HCT116 (cell line): ENCODE measurements around the gene FRMPD4. TPM values are rescaled to one million over a fixed set of nuclear protein-coding genes. Genes with fewer than 3 reads are reported as not detected.

Experiments
- ATAC-seq: fragments of 200-7000 bp; cut with Tn5 transposase; 2 replicates; pipeline ENCODE4 v1.9.1; 2020; ENCODE audit warnings: mild to moderate bottlenecking, moderate library complexity
- BruUV-seq: library from RNA; stranded (reverse); fragments of 400-500 nt; replicated peaks from 2 replicates; lab custom pipeline; 2021; lab: Mats Ljungman, UMichigan
- CTCF ChIA-PET: fragments of 300-600 bp; sonication (Branson Sonifier 250); formaldehyde crosslinking; loops from one replicate; lab custom pipeline; 2021; ENCODE audit warnings: antibody characterized with exemption; lab: Charles Lee
- POLR2A ChIA-PET: fragments of 300-600, 350-600 bp; sonication (Branson Sonifier 250); formaldehyde crosslinking; loops from one replicate; lab custom pipeline; 2021; ENCODE audit warnings: antibody characterized with exemption; lab: Charles Lee
- RAD21 ChIA-PET, 2 experiments: fragments of 300-600 bp; sonication (Branson Sonifier 250); formaldehyde crosslinking; loops; one replicate each; lab custom pipeline; 2023; ENCODE audit warnings: low total read pairs in 2 of 2; ENCODE audit not compliant: uncharacterized antibody in 2 of 2, unreplicated experiment in 2 of 2, low non-redundant PET in 1 of 2; lab: Charles Lee
- DNase-seq: peaks from one replicate; pipeline ENCODE4 v3.0.0-alpha.2; 2010; ENCODE audit warnings: low read depth, low spot score
- H2AFZ ChIP-seq: fragments of 200-600 bp; shearing (Covaris generic), sonication (generic); 2 replicates; pipeline ENCODE4 v1.6.1; 2017; ENCODE audit warnings: low read depth, mixed run types, mixed read lengths, antibody characterized with exemption, low read length; ENCODE audit not compliant: poor library complexity, severe bottlenecking
- H3K27ac ChIP-seq: 2 replicates; pipeline ENCODE4 v1.5.1; 2012; ENCODE audit warnings: low read depth, low read length
- H3K27me3 ChIP-seq: fragments of 200-600 bp; sonication (generic); 2 replicates; pipeline ENCODE4 v1.6.1; 2016; ENCODE audit warnings: mixed run types, low read length, mixed read lengths; ENCODE audit not compliant: insufficient read depth
- H3K36me3 ChIP-seq, 2 experiments: fragments of 200-500 bp in 1 of 2; fragments of 200-600 bp in 1 of 2; sonication (Bioruptor generic) in 1 of 2; sonication (generic) in 1 of 2; 2 replicates each; pipeline versions ENCODE4 v1.5.1 to v1.6.1; 2014 to 2016; ENCODE audit warnings: low read length in 2 of 2, inconsistent platforms in 1 of 2, mixed read lengths in 1 of 2, mixed run types in 1 of 2; ENCODE audit not compliant: insufficient read depth in 2 of 2, control insufficient read depth in 1 of 2
- H3K4me1 ChIP-seq, 2 experiments: fragments of 200-600 bp in 1 of 2; sonication (generic) in 1 of 2; 2 replicates each; pipeline versions ENCODE4 v1.5.1 to v1.6.1; 2012 to 2017; ENCODE audit warnings: low read length in 2 of 2, inconsistent platforms in 1 of 2, mild to moderate bottlenecking in 1 of 2, mixed read lengths in 1 of 2, mixed run types in 1 of 2, moderate library complexity in 1 of 2; ENCODE audit not compliant: insufficient read depth in 2 of 2, control insufficient read depth in 1 of 2
- H3K4me2 ChIP-seq: fragments of 200-600 bp; sonication (generic); 2 replicates; pipeline ENCODE4 v1.6.1; 2017; ENCODE audit warnings: mixed run types, low read length, mixed read lengths
- H3K4me3 ChIP-seq, 2 experiments: fragments of 200-600 bp in 1 of 2; sonication (generic) in 1 of 2; replicated peaks in 1 of 2; 2 replicates each; pipeline ENCODE4 v1.5.1; 2011 to 2016; ENCODE audit warnings: low read length in 2 of 2, control low read depth in 1 of 2, low read depth in 1 of 2, mild to moderate bottlenecking in 1 of 2, mixed read lengths in 1 of 2, mixed run types in 1 of 2
- H3K79me2 ChIP-seq: fragments of 200-600 bp; sonication (generic); 2 replicates; pipeline ENCODE4 v1.6.1; 2017; ENCODE audit warnings: mild to moderate bottlenecking, mixed run types, low read length, moderate library complexity, mixed read lengths; ENCODE audit not compliant: insufficient read depth
- H3K9ac ChIP-seq: fragments of 200-600 bp; sonication (generic); 2 replicates; pipeline ENCODE4 v1.6.1; 2016; ENCODE audit warnings: low read length, mixed read lengths
- H3K9me2 ChIP-seq: fragments of 200-600 bp; sonication (generic), shearing (Covaris generic); 2 replicates; pipeline ENCODE4 v1.6.1; 2017; ENCODE audit warnings: mixed run types, mild to moderate bottlenecking, moderate library complexity; ENCODE audit not compliant: insufficient read depth
- H3K9me3 ChIP-seq, 2 experiments: fragments of 200-500 bp in 1 of 2; fragments of 200-600 bp in 1 of 2; sonication (Bioruptor generic) in 1 of 2; sonication (generic) in 1 of 2; 2 replicates each; pipeline ENCODE4 v1.6.1; 2014 to 2017; ENCODE audit warnings: low read length in 2 of 2, mixed read lengths in 2 of 2, inconsistent platforms in 1 of 2, low read depth in 1 of 2, mild to moderate bottlenecking in 1 of 2, mixed run types in 1 of 2, moderate library complexity in 1 of 2; ENCODE audit not compliant: control insufficient read depth in 1 of 2, insufficient read depth in 1 of 2
- H4K20me1 ChIP-seq: fragments of 200-600 bp; sonication (generic), shearing (Covaris generic); 2 replicates; pipeline ENCODE4 v1.6.1; 2017; ENCODE audit warnings: mixed run types, mild to moderate bottlenecking, moderate library complexity; ENCODE audit not compliant: insufficient read depth
- CEBPB ChIP-seq: IDR thresholded peaks from 2 replicates; pipeline ENCODE4 v1.6.1; 2012; ENCODE audit warnings: low read depth
- EGR1 ChIP-seq: IDR thresholded peaks from 2 replicates; pipeline ENCODE4 v1.6.1; 2012; ENCODE audit warnings: low read depth
- ELF1 ChIP-seq: IDR thresholded peaks from 2 replicates; pipeline ENCODE4 v1.6.1; 2012; ENCODE audit warnings: low read depth, borderline replicate concordance
- EZH2phosphoT487 ChIP-seq: fragments of 200-600 bp; IDR thresholded peaks from 2 replicates; pipeline ENCODE4 v1.6.1; 2018; ENCODE audit warnings: antibody characterized with exemption, borderline replicate concordance
- JUND ChIP-seq: IDR thresholded peaks from 2 replicates; pipeline ENCODE4 v1.6.1; 2012
- POLR2A ChIP-seq: IDR thresholded peaks from 2 replicates; pipeline ENCODE4 v1.7.0; 2011; ENCODE audit warnings: borderline replicate concordance; ENCODE audit not compliant: insufficient read depth, insufficient read length; ENCODE audit errors: extremely low read depth
- POLR2AphosphoS5 ChIP-seq: IDR thresholded peaks from 2 replicates; pipeline ENCODE4 v1.6.1; 2011; ENCODE audit warnings: mild to moderate bottlenecking, low read depth, low read length, moderate library complexity
- SIN3A ChIP-seq: IDR thresholded peaks from 2 replicates; pipeline ENCODE4 v1.6.1; 2012; ENCODE audit warnings: low read depth
- SP1 ChIP-seq: IDR thresholded peaks from 2 replicates; pipeline ENCODE4 v1.6.1; 2012; ENCODE audit warnings: low read depth
- TCF7L2 ChIP-seq: IDR thresholded peaks from 2 replicates; pipeline ENCODE4 v1.7.0; 2011; ENCODE audit warnings: borderline replicate concordance, inconsistent platforms; ENCODE audit not compliant: insufficient read depth, insufficient read length; ENCODE audit errors: extremely low read depth
- YY1 ChIP-seq: IDR thresholded peaks from 2 replicates; pipeline ENCODE4 v1.6.1; 2011; ENCODE audit warnings: low read length, low read depth, moderate library complexity, mild to moderate bottlenecking; ENCODE audit not compliant: insufficient replicate concordance; ENCODE audit errors: extremely low read depth
- ZNF274 ChIP-seq: fragments of 200-500 bp; sonication (Bioruptor generic); IDR thresholded peaks from 2 replicates; pipeline ENCODE4 v1.6.1; 2014; ENCODE audit warnings: mild to moderate bottlenecking, low read depth, low read length, inconsistent platforms
- intact Hi-C: fragments of 100-400 bp; cut with micrococcal nuclease; formaldehyde crosslinking; loops from 2 replicates; pipeline ENCODE4 v1.10.0; 2022
- total RNA-seq: library from RNA; stranded (reverse); gene quantifications from one replicate; pipeline ENCODE4 v1.2.1, GENCODE V29; 2021; ENCODE audit not compliant: unreplicated experiment
- TF ChIP-seq, protein P1 (sequence below): IDR thresholded peaks from 2 replicates; pipeline ENCODE4 v1.6.1; 2012; ENCODE audit warnings: low read depth
- TF ChIP-seq, protein P2 (sequence below): IDR thresholded peaks from 2 replicates; pipeline ENCODE4 v1.6.1; 2011; ENCODE audit warnings: mild to moderate bottlenecking, low read length, moderate library complexity; ENCODE audit not compliant: insufficient replicate concordance; ENCODE audit errors: extremely low read depth
- TF ChIP-seq, protein P3 (sequence below): IDR thresholded peaks from 2 replicates; pipeline ENCODE4 v1.6.1; 2012

The FRMPD4 gene
- total RNA-seq, 1 experiment from 2014 or later: not detected

DNA sequence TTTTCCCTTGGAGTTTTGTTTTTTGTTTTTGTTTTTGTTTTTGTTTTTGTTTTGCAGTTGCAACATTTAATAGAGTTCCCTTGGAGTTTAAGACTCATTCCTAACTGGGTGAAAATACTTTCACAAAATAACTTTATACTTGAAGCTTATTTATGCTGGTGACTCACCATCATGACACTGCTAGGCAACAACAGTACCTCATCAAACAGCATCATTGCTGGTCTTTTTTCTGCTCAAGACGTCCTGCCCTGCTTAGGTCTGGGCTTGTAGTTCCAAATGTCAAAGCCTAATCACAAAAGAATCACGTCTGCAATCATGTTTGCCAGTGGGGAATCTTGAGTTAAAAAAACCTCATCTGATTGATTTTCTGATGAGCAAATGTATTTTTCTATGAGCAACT, 547.3 kb downstream of the FRMPD4 start:
- Histone ChIP-seq H3K9me2 (no peaks in the 10 kb centered on the region), H3K4me2 (no peak overlapping the region), H3K9ac (no peak overlapping the region), H3K9me3 (no peaks in the 10 kb centered on the region), H3K27ac (no peak overlapping the region), H3K36me3 (no peaks in the 10 kb centered on the region), H2AFZ (no peak overlapping the region), H3K27me3 (peaks cover 3% of the 10 kb centered on the region; the same call in 1 of the 2 replicates), H3K4me1 (no peaks in the 10 kb centered on the region), H3K4me3 (no peak overlapping the region), H3K79me2 (no peaks in the 10 kb centered on the region), H4K20me1 (no peaks in the 10 kb centered on the region)
- ChIA-PET POLR2A (no interaction called here), RAD21 (no interaction called here), CTCF (no interaction called here)
- intact Hi-C loops: no loop called here
- DNase-seq: no peak
- TF ChIP-seq JUND: no peak
- TF ChIP-seq ZNF274: no peak
- TF ChIP-seq, protein P1, sequence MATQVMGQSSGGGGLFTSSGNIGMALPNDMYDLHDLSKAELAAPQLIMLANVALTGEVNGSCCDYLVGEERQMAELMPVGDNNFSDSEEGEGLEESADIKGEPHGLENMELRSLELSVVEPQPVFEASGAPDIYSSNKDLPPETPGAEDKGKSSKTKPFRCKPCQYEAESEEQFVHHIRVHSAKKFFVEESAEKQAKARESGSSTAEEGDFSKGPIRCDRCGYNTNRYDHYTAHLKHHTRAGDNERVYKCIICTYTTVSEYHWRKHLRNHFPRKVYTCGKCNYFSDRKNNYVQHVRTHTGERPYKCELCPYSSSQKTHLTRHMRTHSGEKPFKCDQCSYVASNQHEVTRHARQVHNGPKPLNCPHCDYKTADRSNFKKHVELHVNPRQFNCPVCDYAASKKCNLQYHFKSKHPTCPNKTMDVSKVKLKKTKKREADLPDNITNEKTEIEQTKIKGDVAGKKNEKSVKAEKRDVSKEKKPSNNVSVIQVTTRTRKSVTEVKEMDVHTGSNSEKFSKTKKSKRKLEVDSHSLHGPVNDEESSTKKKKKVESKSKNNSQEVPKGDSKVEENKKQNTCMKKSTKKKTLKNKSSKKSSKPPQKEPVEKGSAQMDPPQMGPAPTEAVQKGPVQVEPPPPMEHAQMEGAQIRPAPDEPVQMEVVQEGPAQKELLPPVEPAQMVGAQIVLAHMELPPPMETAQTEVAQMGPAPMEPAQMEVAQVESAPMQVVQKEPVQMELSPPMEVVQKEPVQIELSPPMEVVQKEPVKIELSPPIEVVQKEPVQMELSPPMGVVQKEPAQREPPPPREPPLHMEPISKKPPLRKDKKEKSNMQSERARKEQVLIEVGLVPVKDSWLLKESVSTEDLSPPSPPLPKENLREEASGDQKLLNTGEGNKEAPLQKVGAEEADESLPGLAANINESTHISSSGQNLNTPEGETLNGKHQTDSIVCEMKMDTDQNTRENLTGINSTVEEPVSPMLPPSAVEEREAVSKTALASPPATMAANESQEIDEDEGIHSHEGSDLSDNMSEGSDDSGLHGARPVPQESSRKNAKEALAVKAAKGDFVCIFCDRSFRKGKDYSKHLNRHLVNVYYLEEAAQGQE: no peak
- TF ChIP-seq, protein P2, sequence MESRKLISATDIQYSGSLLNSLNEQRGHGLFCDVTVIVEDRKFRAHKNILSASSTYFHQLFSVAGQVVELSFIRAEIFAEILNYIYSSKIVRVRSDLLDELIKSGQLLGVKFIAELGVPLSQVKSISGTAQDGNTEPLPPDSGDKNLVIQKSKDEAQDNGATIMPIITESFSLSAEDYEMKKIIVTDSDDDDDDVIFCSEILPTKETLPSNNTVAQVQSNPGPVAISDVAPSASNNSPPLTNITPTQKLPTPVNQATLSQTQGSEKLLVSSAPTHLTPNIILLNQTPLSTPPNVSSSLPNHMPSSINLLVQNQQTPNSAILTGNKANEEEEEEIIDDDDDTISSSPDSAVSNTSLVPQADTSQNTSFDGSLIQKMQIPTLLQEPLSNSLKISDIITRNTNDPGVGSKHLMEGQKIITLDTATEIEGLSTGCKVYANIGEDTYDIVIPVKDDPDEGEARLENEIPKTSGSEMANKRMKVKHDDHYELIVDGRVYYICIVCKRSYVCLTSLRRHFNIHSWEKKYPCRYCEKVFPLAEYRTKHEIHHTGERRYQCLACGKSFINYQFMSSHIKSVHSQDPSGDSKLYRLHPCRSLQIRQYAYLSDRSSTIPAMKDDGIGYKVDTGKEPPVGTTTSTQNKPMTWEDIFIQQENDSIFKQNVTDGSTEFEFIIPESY: no peak
- TF ChIP-seq ELF1: no peak
- TF ChIP-seq CEBPB: no peak
- TF ChIP-seq SIN3A: no peak
- TF ChIP-seq POLR2A: no peak
- TF ChIP-seq, protein P3, sequence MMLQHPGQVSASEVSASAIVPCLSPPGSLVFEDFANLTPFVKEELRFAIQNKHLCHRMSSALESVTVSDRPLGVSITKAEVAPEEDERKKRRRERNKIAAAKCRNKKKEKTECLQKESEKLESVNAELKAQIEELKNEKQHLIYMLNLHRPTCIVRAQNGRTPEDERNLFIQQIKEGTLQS: no peak
- TF ChIP-seq YY1: no peak
- TF ChIP-seq EZH2phosphoT487: no peak
- no peak for TF ChIP-seq SP1
- TF ChIP-seq EGR1: no peak
- TF ChIP-seq TCF7L2: no peak
- no peak for TF ChIP-seq POLR2AphosphoS5
- BruUV-seq: no TSS peak
- ATAC-seq: no peak
